HepG2 (cell line): ENCODE results near the gene LSS. TPM values are rescaled to one million over a fixed set of nuclear protein-coding genes. Genes with fewer than 3 reads are reported as not detected.

Source experiments
- ATAC-seq: fragments of 200-7000 bp; cut with Tn5 transposase; 3 replicates; pipeline ENCODE4 v1.9.1; 2020; ENCODE audit warnings: mild to moderate bottlenecking, moderate library complexity
- BruUV-seq: library from RNA; stranded (reverse); fragments of 400-500 nt; replicated peaks from 2 replicates; lab custom pipeline; 2021; lab: Mats Ljungman, UMichigan
- CTCF ChIA-PET: fragments of 300-600 bp; formaldehyde crosslinking; extraction: SDS; loops from one replicate; lab custom pipeline; 2021; ENCODE audit warnings: low total read pairs, inconsistent platforms, low intra/inter-chr PET ratio; lab: Yijun Ruan, JAX
- POLR2A ChIA-PET: fragments of 350-600 bp; sonication (Branson Sonifier 250); formaldehyde crosslinking; loops from one replicate; lab custom pipeline; 2020; ENCODE audit warnings: antibody characterized with exemption, inconsistent platforms; lab: Yijun Ruan, JAX
- DNase-seq: peaks from one replicate; pipeline ENCODE4 v3.0.0-alpha.2; 2015; ENCODE audit warnings: low spot score
- FAIRE-seq: peaks from 3 replicates; lab custom pipeline; 2011; peaks lifted over from hg19 to GRCh38; lab: Jason Lieb, UNC
- H2AFZ ChIP-seq: one replicate; pipeline ENCODE4 v1.6.1; 2011; ENCODE audit warnings: low read length, inconsistent platforms
- H3K27ac ChIP-seq: fragments of 300-600 bp; 3 replicates; pipeline ENCODE4 v1.8.0; 2011; ENCODE audit warnings: mixed run types, mild to moderate bottlenecking, mixed read lengths, low read length, inconsistent platforms; ENCODE audit not compliant: insufficient read depth; ENCODE audit errors: extremely low read length
- H3K27me3 ChIP-seq, 2 experiments: fragments of 200-600 bp in 1 of 2; 2 replicates in 1 of 2; 3 replicates in 1 of 2; pipeline versions ENCODE4 v1.6.0 to v1.8.0; 2011; ENCODE audit warnings: low read length in 2 of 2, mild to moderate bottlenecking in 2 of 2, moderate library complexity in 2 of 2, inconsistent platforms in 1 of 2; ENCODE audit not compliant: insufficient read depth in 2 of 2, control insufficient read depth in 1 of 2
- H3K36me3 ChIP-seq, 2 experiments: fragments of 200-600 bp in 1 of 2; replicated peaks in 1 of 2; 2 replicates in 1 of 2; 3 replicates in 1 of 2; pipeline versions ENCODE4 v1.5.1 to v1.8.0; 2011; ENCODE audit warnings: low read length in 2 of 2, inconsistent platforms in 1 of 2; ENCODE audit not compliant: insufficient read depth in 2 of 2, control insufficient read depth in 1 of 2
- H3K4me1 ChIP-seq: 2 replicates; pipeline ENCODE4 v1.5.1; 2012; ENCODE audit warnings: low read length, inconsistent platforms; ENCODE audit not compliant: insufficient read depth
- H3K4me2 ChIP-seq: 2 replicates; pipeline ENCODE4 v1.6.0; 2011; ENCODE audit warnings: low read depth, low read length, inconsistent platforms
- H3K4me3 ChIP-seq, 3 experiments: fragments of 200-600 bp in 1 of 3; sonication (generic), shearing (Covaris generic) in 1 of 3; replicated peaks in 1 of 3; 2 replicates each; pipeline ENCODE4 v1.5.1; 2011 to 2016; ENCODE audit warnings: low read length in 3 of 3, inconsistent platforms in 2 of 3, low read depth in 2 of 3, mild to moderate bottlenecking in 2 of 3, control low read depth in 1 of 3, mixed read lengths in 1 of 3; ENCODE audit not compliant: insufficient read depth in 1 of 3
- H3K79me2 ChIP-seq: one replicate; pipeline ENCODE4 v1.6.1; 2011; ENCODE audit warnings: low read length, inconsistent platforms; ENCODE audit not compliant: insufficient read depth
- H3K9ac ChIP-seq: 2 replicates; pipeline ENCODE4 v1.6.0; 2011; ENCODE audit warnings: mild to moderate bottlenecking, low read depth, low read length, inconsistent platforms; ENCODE audit not compliant: insufficient read depth
- H3K9me3 ChIP-seq: 2 replicates; pipeline ENCODE4 v1.5.1; 2012; ENCODE audit warnings: mild to moderate bottlenecking, low read length
- H4K20me1 ChIP-seq: 2 replicates; pipeline ENCODE4 v1.6.0; 2011; ENCODE audit warnings: inconsistent platforms, mild to moderate bottlenecking, low read length, moderate library complexity; ENCODE audit not compliant: insufficient read depth
- BRCA1 ChIP-seq: sonication (generic); formaldehyde crosslinking; IDR thresholded peaks from 2 replicates; pipeline ENCODE4 v1.4.0; 2020; ENCODE audit warnings: missing genetic modification reagents
- KLF16 ChIP-seq, 2 experiments: sonication (generic) in 1 of 2; formaldehyde crosslinking in 1 of 2; IDR thresholded peaks; 2 replicates each; pipeline versions ENCODE4 v1.6.1 to v1.8.0; 2016 to 2023; ENCODE audit warnings: missing genetic modification reagents in 2 of 2, missing compliant biosample characterization in 1 of 2
- PHF21A ChIP-seq: sonication (generic); formaldehyde crosslinking; IDR thresholded peaks from 2 replicates; pipeline ENCODE4 v1.5.0; 2020; ENCODE audit warnings: mild to moderate bottlenecking, missing genetic modification reagents
- PRMT3 ChIP-seq: sonication (generic); formaldehyde crosslinking; IDR thresholded peaks from 2 replicates; pipeline ENCODE4 v1.8.1; 2022; ENCODE audit warnings: low read depth, mild to moderate bottlenecking, moderate library complexity, missing genetic modification reagents, borderline replicate concordance
- TRIM24 ChIP-seq: sonication (generic); formaldehyde crosslinking; IDR thresholded peaks from 2 replicates; pipeline ENCODE4 v1.8.0; 2022; ENCODE audit warnings: mild to moderate bottlenecking, missing genetic modification reagents
- ZBTB8A ChIP-seq: sonication (generic); formaldehyde crosslinking; IDR thresholded peaks from 2 replicates; pipeline ENCODE4 v1.4.0; 2020; ENCODE audit warnings: mild to moderate bottlenecking, low read depth, missing genetic modification reagents, borderline replicate concordance
- ZNF143 ChIP-seq: sonication (generic); formaldehyde crosslinking; IDR thresholded peaks from 2 replicates; pipeline ENCODE4 v1.4.0; 2020; ENCODE audit warnings: missing genetic modification reagents
- ZNF296 ChIP-seq: sonication (generic); formaldehyde crosslinking; conservative IDR thresholded peaks from 2 replicates; pipeline ENCODE4 v1.5.0; 2020; ENCODE audit warnings: mild to moderate bottlenecking, missing genetic modification reagents
- ZNF33B ChIP-seq: sonication (generic); formaldehyde crosslinking; IDR thresholded peaks from 2 replicates; pipeline ENCODE4 v1.5.1; 2020; ENCODE audit warnings: mild to moderate bottlenecking, missing genetic modification reagents
- ZNF615 ChIP-seq: sonication (generic); formaldehyde crosslinking; IDR thresholded peaks from 2 replicates; pipeline ENCODE4 v1.5.0; 2020; ENCODE audit warnings: mild to moderate bottlenecking, missing genetic modification reagents, borderline replicate concordance
- ZNF616 ChIP-seq: sonication (generic); formaldehyde crosslinking; IDR thresholded peaks from 2 replicates; pipeline ENCODE4 v1.5.0; 2020; ENCODE audit warnings: low read depth, mild to moderate bottlenecking, missing genetic modification reagents
- WGBS: methylation state at CpG from one replicate; pipeline ENCODE4 v1.1.6; 2017; ENCODE audit warnings: low lambda C conversion rate; 5-methylcytosine and 5-hydroxymethylcytosine counted together
- in situ Hi-C: cut with HindIII; loops from 2 replicates; pipeline ENCODE4 v1.10.0; 2017; ENCODE audit warnings: low pct_unique_long_range_greater_than_20kb; ENCODE audit not compliant: extremely low pct_ligation_motif_present
- intact Hi-C: fragments of 100-400 bp; cut with micrococcal nuclease; formaldehyde crosslinking; loops from one replicate; pipeline ENCODE4 v1.10.0; 2022; ENCODE audit not compliant: unreplicated experiment
- polyA plus RNA-seq, 8 experiments: library from polyadenylated mRNA; depleted of rRNA in 3 of 8; stranded (reverse) in 7 of 8; unstranded in 1 of 8; fragments of >200 nt; fragmentation: Illumina TruSeq in 4 of 8; extraction: Trizol in 4 of 8; gene quantifications; 2 replicates each; pipeline versions ENCODE4 v1.2.1 to v1.2.3, GENCODE V29; 2011 to 2016; ENCODE audit warnings: low read depth in 4 of 8, missing spikeins in 1 of 8, mixed read lengths in 1 of 8; ENCODE audit not compliant: insufficient read depth in 1 of 8
- total RNA-seq, 5 experiments: library from RNA; depleted of rRNA; stranded (reverse); fragments of >200 nt; fragmentation: Illumina TruSeq; extraction: Trizol; gene quantifications; 2 replicates each; pipeline ENCODE4 v1.2.3, GENCODE V29; 2016; ENCODE audit warnings: low read depth in 1 of 5
- TF ChIP-seq, protein P1 (sequence below): sonication (generic); formaldehyde crosslinking; IDR thresholded peaks from 2 replicates; pipeline ENCODE4 v1.4.0; 2020; ENCODE audit warnings: missing genetic modification reagents, mild to moderate bottlenecking, borderline replicate concordance
- TF ChIP-seq, protein P2 (sequence below): sonication (generic); formaldehyde crosslinking; IDR thresholded peaks from 2 replicates; pipeline ENCODE4 v1.4.0; 2020; ENCODE audit warnings: missing genetic modification reagents, borderline replicate concordance
- TF ChIP-seq, protein P3 (sequence below): sonication (generic); formaldehyde crosslinking; IDR thresholded peaks from 2 replicates; pipeline ENCODE4 v1.9.0; 2022; ENCODE audit warnings: missing genetic modification reagents, mild to moderate bottlenecking, borderline replicate concordance

The LSS gene
- total and polyA plus RNA-seq, 2 of the 13 experiments (the other 11 are each of a cell fraction or from before 2014, with no cell fraction given): 72.6 to 113 TPM

DNA sequence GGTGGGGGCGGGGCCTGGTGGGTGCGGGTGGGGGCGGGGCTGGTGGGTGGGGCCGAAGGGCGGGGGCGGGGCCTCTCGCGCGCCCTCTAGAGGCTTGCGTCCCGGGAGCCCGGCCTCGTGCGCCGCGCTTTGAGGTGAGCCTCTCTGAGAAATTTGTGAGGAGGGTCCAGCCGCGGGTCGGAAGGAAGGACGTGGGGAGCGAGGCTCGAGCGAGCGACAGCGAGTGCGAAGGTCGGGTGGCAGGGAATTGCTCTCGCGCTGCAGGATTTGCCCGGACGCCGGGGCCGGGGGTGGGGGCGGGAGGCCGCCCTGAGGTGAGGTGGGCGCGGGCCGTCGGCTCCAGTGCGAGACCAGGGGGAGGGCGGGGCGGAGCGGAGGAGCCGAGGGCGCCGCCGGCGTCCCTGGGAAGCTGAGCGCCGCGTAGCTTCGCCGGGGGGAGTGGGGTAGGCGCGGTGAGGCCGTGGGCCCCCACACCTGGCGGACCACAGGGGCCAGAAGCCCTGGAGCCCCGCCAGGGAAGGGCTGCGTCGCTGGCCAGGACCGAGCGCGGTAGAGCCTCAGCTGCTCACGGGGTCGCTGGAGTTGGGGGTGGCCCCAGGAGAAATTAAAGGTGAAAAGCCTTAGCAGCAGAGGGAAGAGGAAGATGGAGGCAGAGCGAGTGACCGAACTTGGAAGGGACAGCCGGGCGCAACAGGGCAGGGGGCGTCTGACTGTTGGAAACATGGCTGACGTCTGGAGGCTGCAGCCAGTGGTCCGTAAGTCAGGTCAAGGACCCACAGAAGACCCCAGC, 754 bp upstream of the LSS start:
- POLR2A ChIA-PET: interaction anchor here (0.6 to 2.0 kb wide), 4 partner anchors 12 to 256 kb away, joined by 3 to 6 read pairs (median 4); no protein-coding TSS in a partner anchor
- peak overlapping the region; percentile 85 for H3K9ac ChIP-seq
- H3K27ac ChIP-seq: peak overlapping the region; percentile 78
- H2AFZ ChIP-seq: no peak overlapping the region
- BruUV-seq: no TSS peak
- peaks cover 28% of the 10 kb centered on the region for H4K20me1 ChIP-seq
- peaks cover 56% of the 10 kb centered on the region for H3K79me2 ChIP-seq
- no peaks in the 10 kb centered on the region for H3K27me3 ChIP-seq
- intact Hi-C loops (loop anchor here (5.0 to 10.0 kb wide), 2 partner anchors 55 to 72 kb away; partner anchors contain the start of genes FTCD, MCM3AP and YBEY), in situ Hi-C loops (loop anchor here (5.0 kb wide), 1 partner anchor 257 kb away; no protein-coding TSS in a partner anchor)
- no peaks in the 10 kb centered on the region for H3K9me3 ChIP-seq
- peak; percentile 55 for ATAC-seq
- CTCF ChIA-PET: no interaction called here
- WGBS: 15% methylated on average over 15 of the region's 72 CpGs
- H3K4me2 ChIP-seq: peak overlapping the region; percentile 98
- H3K4me1 ChIP-seq: peaks cover 54% of the 10 kb centered on the region
- peak; percentile 37 for DNase-seq
- peak overlapping the region; percentile 61 to 89 (median 82) for H3K4me3 ChIP-seq
- no peak for FAIRE-seq
- peaks cover 0 to 12% of the 10 kb centered on the region in 2 experiments; a peak in 3 of 5 replicates for H3K36me3 ChIP-seq
- TF ChIP-seq, protein P1, sequence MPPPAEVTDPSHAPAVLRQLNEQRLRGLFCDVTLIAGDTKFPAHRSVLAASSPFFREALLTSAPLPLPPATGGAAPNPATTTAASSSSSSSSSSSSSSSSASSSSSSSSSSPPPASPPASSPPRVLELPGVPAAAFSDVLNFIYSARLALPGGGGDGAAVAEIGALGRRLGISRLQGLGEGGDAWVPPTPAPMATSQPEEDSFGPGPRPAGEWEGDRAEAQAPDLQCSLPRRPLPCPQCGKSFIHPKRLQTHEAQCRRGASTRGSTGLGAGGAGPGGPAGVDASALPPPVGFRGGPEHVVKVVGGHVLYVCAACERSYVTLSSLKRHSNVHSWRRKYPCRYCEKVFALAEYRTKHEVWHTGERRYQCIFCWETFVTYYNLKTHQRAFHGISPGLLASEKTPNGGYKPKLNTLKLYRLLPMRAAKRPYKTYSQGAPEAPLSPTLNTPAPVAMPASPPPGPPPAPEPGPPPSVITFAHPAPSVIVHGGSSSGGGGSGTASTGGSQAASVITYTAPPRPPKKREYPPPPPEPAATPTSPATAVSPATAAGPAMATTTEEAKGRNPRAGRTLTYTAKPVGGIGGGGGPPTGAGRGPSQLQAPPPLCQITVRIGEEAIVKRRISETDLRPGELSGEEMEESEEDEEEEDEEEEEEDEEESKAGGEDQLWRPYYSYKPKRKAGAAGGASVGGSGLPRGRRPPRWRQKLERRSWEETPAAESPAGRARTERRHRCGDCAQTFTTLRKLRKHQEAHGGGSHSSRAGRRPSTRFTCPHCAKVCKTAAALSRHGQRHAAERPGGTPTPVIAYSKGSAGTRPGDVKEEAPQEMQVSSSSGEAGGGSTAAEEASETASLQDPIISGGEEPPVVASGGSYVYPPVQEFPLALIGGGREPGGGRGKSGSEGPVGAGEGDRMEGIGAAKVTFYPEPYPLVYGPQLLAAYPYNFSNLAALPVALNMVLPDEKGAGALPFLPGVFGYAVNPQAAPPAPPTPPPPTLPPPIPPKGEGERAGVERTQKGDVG (CRISPR knock-in tag): peak; percentile 47; the same call in 1 of the 2 replicates
- TF ChIP-seq ZNF296 (CRISPR knock-in tag) (no peak), ZNF616 (CRISPR knock-in tag) (no peak), ZNF143 (CRISPR knock-in tag) (no peak), TRIM24 (CRISPR knock-in tag) (no peak), ZBTB8A (CRISPR knock-in tag) (no peak), BRCA1 (CRISPR knock-in tag) (no peak), ZNF33B (CRISPR knock-in tag) (no peak), ZNF615 (CRISPR knock-in tag) (no peak), KLF16 (CRISPR knock-in tag; IDR thresholded peaks at IDR 0.05) (no peak), PRMT3 (CRISPR knock-in tag) (no peak), PHF21A (CRISPR knock-in tag) (no peak)
- TF ChIP-seq, protein P2, sequence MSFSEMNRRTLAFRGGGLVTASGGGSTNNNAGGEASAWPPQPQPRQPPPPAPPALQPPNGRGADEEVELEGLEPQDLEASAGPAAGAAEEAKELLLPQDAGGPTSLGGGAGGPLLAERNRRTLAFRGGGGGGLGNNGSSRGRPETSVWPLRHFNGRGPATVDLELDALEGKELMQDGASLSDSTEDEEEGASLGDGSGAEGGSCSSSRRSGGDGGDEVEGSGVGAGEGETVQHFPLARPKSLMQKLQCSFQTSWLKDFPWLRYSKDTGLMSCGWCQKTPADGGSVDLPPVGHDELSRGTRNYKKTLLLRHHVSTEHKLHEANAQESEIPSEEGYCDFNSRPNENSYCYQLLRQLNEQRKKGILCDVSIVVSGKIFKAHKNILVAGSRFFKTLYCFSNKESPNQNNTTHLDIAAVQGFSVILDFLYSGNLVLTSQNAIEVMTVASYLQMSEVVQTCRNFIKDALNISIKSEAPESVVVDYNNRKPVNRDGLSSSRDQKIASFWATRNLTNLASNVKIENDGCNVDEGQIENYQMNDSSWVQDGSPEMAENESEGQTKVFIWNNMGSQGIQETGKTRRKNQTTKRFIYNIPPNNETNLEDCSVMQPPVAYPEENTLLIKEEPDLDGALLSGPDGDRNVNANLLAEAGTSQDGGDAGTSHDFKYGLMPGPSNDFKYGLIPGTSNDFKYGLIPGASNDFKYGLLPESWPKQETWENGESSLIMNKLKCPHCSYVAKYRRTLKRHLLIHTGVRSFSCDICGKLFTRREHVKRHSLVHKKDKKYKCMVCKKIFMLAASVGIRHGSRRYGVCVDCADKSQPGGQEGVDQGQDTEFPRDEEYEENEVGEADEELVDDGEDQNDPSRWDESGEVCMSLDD (CRISPR knock-in tag): no peak
- TF ChIP-seq, protein P3, sequence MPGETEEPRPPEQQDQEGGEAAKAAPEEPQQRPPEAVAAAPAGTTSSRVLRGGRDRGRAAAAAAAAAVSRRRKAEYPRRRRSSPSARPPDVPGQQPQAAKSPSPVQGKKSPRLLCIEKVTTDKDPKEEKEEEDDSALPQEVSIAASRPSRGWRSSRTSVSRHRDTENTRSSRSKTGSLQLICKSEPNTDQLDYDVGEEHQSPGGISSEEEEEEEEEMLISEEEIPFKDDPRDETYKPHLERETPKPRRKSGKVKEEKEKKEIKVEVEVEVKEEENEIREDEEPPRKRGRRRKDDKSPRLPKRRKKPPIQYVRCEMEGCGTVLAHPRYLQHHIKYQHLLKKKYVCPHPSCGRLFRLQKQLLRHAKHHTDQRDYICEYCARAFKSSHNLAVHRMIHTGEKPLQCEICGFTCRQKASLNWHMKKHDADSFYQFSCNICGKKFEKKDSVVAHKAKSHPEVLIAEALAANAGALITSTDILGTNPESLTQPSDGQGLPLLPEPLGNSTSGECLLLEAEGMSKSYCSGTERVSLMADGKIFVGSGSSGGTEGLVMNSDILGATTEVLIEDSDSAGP (CRISPR knock-in tag): peak; percentile 57; the same call in 1 of the 2 replicates
